ENCODE measurements around the gene E4F1. TPM values are rescaled to one million over a fixed set of nuclear protein-coding genes. Genes with fewer than 3 reads are reported as not detected.

The E4F1 gene
- total and polyA plus RNA-seq, 7 donors = 11.1 to 22.9 (median 16.8) TPM

DNA sequence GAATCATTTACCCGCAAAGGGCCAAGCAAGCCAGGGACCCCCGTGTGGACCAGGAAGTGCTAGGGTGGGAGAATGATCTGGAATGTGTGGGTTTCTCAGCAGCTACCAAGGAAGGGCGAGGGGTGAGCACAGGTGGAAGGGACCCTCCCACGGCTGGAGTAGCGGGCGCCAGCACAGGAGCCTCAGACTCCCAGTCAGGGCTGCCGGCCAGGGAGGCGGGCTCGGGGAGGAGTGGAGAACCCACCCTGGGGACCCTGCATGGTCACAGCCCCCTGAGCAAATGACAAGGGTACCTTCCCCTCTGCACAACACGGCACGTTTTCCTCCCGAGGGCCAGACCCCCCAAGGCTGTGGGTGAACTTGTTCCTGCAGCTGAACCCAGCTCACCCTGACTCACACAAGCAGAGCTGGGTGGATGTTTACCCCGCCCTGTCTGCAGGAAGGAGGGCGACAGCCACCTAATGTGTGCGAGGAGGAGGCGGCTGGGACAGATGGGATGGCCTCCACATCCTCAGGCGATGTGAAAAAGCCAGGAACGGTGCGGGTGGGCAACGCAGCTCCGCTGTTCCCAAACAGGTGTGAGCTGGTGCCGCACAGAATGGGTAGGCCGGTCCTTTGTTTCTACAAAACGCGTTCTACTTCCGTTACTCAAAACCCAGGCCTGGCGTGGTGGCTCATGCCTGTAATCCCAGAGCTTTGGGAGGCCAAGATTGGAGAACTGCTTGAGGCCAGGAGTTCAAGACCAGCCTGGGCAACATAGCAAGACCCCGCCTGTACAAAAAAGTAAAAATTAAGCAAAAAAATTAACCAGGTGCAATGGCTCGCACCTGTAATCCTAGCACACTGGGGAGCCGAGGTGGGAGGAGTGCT is 21.8 kb downstream of the E4F1 start:
- H3K27me3 ChIP-seq (ENCODE audit: insufficient read depth in 3 of 3, low read length in 2 of 3) = no peaks in the 10 kb centered on the region
- intact Hi-C loops (cut with DNase I) = no loop called here
- no peak overlapping the region for H3K4me3 ChIP-seq
- H3K36me3 ChIP-seq (ENCODE audit: insufficient read depth in 1 of 2, low read depth in 1 of 2) = peaks cover 15 to 81% of the 10 kb centered on the region in 2 donors
- H3K27ac ChIP-seq = no peak overlapping the region
- peaks cover 6% of the 10 kb centered on the region for H3K4me1 ChIP-seq
- WGBS, 3 donors = 91 to 92% (median 92%) methylated on average over 30 of the region's 30 CpGs
- H3K9me3 ChIP-seq = no peaks in the 10 kb centered on the region
- TF ChIP-seq, protein P1, sequence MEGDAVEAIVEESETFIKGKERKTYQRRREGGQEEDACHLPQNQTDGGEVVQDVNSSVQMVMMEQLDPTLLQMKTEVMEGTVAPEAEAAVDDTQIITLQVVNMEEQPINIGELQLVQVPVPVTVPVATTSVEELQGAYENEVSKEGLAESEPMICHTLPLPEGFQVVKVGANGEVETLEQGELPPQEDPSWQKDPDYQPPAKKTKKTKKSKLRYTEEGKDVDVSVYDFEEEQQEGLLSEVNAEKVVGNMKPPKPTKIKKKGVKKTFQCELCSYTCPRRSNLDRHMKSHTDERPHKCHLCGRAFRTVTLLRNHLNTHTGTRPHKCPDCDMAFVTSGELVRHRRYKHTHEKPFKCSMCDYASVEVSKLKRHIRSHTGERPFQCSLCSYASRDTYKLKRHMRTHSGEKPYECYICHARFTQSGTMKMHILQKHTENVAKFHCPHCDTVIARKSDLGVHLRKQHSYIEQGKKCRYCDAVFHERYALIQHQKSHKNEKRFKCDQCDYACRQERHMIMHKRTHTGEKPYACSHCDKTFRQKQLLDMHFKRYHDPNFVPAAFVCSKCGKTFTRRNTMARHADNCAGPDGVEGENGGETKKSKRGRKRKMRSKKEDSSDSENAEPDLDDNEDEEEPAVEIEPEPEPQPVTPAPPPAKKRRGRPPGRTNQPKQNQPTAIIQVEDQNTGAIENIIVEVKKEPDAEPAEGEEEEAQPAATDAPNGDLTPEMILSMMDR (IDR thresholded peaks at IDR 0.05) = no peak
- ATAC-seq (no peak), DNase-seq (no peak)

DNA sequence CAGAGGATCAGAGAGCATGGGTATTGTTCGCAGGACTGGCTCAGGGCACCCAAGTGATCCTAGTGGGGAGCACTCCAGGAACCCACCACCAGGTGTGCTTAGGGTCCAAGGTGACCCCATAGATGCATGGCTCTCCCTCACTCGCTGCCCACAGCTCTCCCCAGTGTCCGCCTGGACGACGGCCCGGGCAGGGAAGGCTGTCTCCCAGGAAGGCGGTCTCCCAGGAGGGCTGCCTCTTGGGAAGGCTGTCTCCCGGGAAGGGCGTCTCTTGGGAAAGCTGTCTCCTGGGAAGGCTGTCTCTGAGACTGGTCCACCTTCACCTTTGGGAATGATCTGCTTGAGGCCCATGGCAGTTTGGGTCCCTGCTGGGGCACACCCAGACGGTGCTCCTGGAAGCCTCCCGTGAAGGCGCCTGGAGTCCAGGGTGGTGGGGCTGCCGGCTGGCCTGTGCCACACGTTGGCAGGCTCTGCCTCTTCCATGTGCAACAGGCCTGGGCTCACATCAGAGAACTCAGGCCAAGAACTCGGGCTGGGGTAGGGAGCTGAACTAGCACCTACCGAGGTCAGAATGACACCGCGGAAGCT is 23.0 kb downstream of the E4F1 start:
- no peak for ATAC-seq
- H3K36me3 ChIP-seq (ENCODE audit: insufficient read depth in 1 of 2, low read depth in 1 of 2) = peaks cover 15 to 69% of the 10 kb centered on the region in 2 donors
- no peaks in the 10 kb centered on the region for H3K9me3 ChIP-seq
- H3K4me3 ChIP-seq = no peak overlapping the region
- WGBS, 3 donors = 68 to 76% (median 72%) methylated on average over 18 of the region's 18 CpGs
- TF ChIP-seq, protein P1 (IDR thresholded peaks at IDR 0.05) = no peak
- DNase-seq = peak in 1 of 2 donors; percentile 26
- H3K27ac ChIP-seq = no peak overlapping the region
- peaks cover 10% of the 10 kb centered on the region for H3K4me1 ChIP-seq
- intact Hi-C loops (cut with DNase I) = loop anchor here (2.0 kb wide), 1 partner anchor 20 kb away; no protein-coding TSS in a partner anchor
- no peaks in the 10 kb centered on the region for H3K27me3 ChIP-seq (ENCODE audit: insufficient read depth in 3 of 3, low read length in 2 of 3)

DNA sequence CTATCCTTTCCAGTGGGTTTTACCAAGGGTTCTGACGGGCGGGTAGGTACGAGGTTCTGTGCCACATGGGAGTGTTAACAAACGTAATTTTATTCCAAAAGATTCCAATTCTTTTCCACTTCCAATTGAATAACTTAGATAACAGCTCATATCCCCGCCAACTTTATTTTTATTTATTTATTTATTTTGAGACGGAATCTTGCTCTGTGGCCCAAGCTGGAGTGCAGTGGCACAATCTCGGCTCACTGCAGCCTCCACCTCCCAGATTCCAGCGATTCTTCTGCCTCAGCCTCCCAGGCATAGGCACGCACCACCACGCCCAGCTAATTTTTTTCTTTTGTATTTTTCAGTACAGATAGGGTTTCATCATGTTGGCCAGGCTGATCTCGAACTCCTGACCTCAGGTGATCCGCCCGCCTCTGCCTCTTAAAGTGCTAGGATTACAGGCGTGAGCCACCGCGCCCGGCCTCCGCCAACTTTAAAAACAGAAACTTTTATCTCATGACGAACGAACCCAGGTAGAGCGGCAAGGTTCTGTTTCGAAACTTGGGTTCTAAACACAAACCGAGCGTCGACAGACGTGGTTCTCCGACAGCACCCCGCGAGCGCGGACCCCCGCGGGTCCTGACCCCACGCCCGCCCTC is 27.4 kb downstream of the E4F1 start:
- DNase-seq (peak in 1 of 2 donors; percentile 71), ATAC-seq (peak; percentile 0 to 41 (median 8))
- Histone ChIP-seq H3K4me3 (peak overlapping the region; percentile 73), H3K4me1 (peaks cover 18% of the 10 kb centered on the region), H3K27ac (peak overlapping the region; percentile 87), H3K27me3 (ENCODE audit: insufficient read depth in 3 of 3, low read length in 2 of 3) (no peaks in the 10 kb centered on the region), H3K9me3 (no peaks in the 10 kb centered on the region), H3K36me3 (ENCODE audit: insufficient read depth in 1 of 2, low read depth in 1 of 2) (peaks cover 11 to 61% of the 10 kb centered on the region in 2 donors)
- TF ChIP-seq, protein P1 (IDR thresholded peaks at IDR 0.05) = no peak
- 2 to 3% (median 3%) methylated on average over 30 to 35 of the region's 35 CpGs for WGBS, 3 donors
- intact Hi-C loops (cut with DNase I) = loop anchor here in 1 of 2 donors (1.0 to 5.0 kb wide), 3 partner anchors 33 to 93 kb away; partner anchors contain the start of gene TRAF7

DNA sequence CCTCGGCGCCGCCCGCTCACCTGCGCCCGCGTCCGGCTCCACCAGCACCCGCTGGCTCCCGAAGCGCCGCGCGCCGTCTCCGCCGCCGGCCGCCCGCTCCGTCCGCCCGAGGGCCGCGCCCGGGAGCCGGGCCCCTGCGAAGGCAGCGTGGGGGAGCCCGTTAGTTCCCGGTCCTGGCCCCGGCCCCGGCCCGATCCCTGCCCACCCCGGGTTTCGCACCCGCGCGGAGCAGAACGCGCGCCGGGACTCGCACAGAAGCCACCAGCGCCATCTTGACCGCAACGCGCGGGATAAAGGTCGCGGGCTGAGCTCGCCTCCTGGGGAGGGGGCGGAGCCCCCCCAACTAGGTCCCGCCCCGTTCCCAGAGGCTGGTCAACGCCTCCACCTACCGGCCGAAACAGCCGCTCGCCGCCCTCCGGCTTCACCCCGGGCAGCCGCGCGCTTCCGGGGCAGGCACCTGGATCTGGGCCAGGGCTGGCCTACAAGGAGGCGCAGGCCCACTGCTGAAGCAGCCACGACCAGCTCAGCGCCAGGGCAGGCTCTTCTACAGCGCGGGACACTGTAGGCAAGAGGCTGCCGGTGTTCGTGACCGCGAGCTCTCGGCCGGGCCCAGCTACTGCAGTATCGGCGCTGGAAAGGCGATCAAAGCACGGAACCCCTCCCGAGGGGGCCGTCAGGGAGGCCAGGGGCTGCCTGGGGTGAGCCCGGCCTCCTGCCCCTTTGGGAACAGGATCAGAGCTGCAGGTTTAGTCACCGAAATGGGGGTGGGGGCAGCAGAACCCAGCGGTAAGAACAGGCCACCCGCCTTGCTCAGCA is 28.1 kb downstream of the E4F1 start, which contains the start of gene ECI1:
TSS of gene ECI1 (minus strand) at position 292 of the 816 bp plus-strand sequence. CDS start at position 271, 21 bp downstream.
- WGBS, 3 donors = 1% methylated on average over 59 to 88 of the region's 88 CpGs
- Histone ChIP-seq H3K36me3 (ENCODE audit: insufficient read depth in 1 of 2, low read depth in 1 of 2) (peaks cover 7 to 61% of the 10 kb centered on the region in 2 donors), H3K27me3 (ENCODE audit: insufficient read depth in 3 of 3, low read length in 2 of 3) (no peaks in the 10 kb centered on the region), H3K4me3 (peak within 1 kb of the TSS; percentile 73), H3K9me3 (no peaks in the 10 kb centered on the region), H3K4me1 (peaks cover 18% of the 10 kb centered on the region), H3K27ac (peak within 1 kb of the TSS; percentile 87)
- ATAC-seq (peak; percentile 96 to 98 (median 96)), DNase-seq (peak; percentile 96 to 99)
- TF ChIP-seq, protein P1 (IDR thresholded peaks at IDR 0.05) = peak; percentile 76
- intact Hi-C loops (cut with DNase I) = loop anchor here in 1 of 2 donors (1.0 to 5.0 kb wide), 3 partner anchors 34 to 94 kb away; partner anchors contain the start of gene TRAF7

Measured in psoas muscle (tissue), 8 donors.